GM10266 (cell line): ENCODE data around the gene PPIL6.

Experiments used
- DNase-seq: peaks from one replicate; pipeline ENCODE4 v3.0.0; 2012; ENCODE audit errors: extremely low spot score
- CTCF ChIP-seq: IDR thresholded peaks from 2 replicates; pipeline ENCODE4 v1.5.1; 2012; ENCODE audit warnings: mild to moderate bottlenecking, low read depth; ENCODE audit not compliant: control insufficient read depth, insufficient read depth; ENCODE audit errors: missing control alignments

The PPIL6 gene

DNA sequence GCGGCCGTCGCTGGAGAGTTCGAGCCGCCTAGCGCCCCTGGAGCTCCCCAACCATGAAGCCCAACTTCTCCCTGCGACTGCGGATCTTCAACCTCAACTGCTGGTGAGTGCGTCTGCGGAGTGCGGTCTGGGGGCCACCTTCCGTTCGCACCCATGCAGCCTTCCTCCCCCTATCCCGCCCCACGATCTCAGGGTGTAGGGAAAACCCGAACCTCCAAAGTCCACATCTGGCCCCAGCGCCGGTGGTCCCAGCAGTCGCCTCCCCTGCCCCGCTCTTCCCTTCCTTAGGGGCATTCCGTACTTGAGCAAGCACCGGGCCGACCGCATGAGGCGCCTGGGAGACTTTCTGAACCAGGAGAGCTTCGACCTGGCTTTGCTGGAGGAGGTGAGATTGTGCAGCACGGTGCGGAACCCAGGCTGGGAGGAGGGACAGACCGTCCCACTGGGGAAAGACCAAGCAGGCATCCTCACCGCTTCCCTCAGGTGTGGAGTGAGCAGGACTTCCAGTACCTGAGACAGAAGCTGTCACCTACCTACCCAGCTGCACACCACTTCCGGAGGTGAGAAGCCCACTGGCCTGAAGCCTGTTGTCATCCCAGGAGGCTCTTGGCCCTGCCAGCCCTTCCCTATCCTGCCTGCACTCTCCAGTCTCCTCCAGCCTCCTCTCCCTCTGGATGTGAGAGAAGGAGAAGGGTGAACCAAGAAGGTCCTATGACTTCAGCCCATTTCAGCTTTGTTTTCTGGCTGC, 815 bp upstream of the PPIL6 start:
- DNase-seq = peak; percentile 47
- TF ChIP-seq CTCF = peak; percentile 13

DNA sequence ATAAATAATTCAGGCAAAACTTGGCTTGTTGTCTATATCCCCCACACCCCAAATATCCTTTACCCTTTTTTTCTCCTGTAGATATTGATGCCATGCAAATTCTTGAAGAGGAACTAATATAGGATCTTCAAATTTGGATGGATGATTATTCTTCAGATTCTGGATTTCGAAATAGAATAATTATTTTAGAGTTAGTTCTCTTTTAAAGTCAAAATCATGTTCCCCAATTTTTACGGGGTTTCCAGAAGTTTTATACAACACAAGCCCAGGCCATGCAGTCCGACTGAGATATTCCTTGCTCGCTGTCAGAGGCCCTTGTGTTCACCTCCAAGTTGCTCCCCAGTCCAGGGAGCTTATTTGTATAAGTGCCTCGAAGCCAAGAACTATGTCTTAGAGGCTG, 4.4 kb downstream of the PPIL6 start:
- no peak for TF ChIP-seq CTCF
- no peak for DNase-seq

DNA sequence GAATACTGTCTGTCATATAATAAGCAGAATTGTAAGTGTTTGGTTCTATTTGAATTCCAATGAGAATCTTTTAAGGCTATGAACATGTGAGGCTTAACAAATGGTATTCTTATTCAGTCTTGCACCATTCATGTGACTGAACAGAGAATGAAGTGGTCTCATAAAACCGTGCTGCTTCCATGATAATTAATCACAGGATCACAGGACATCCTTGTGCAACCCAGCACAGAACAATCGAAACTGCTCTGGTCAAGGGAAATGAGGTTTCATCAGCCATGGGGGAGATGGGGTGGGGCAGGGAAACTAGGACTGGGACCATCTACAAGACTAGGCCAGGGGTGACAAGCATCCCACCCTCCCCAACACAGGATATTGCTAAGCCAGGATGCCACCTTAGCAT, 6.0 kb downstream of the PPIL6 start:
- DNase-seq = no peak

GRCh38 chr6:109429496-109429895, 10.9 kb downstream of the PPIL6 start:
- no peak for TF ChIP-seq CTCF
- no peak for DNase-seq

More for the DNA sequence above, 6.0 kb downstream of the PPIL6 start:
- TF ChIP-seq CTCF = no peak

- no peak for DNase-seq
- no peak for TF ChIP-seq CTCF
Observed at GRCh38 chr6:109428889-109429477, 11.4 kb downstream of the PPIL6 start.

DNA sequence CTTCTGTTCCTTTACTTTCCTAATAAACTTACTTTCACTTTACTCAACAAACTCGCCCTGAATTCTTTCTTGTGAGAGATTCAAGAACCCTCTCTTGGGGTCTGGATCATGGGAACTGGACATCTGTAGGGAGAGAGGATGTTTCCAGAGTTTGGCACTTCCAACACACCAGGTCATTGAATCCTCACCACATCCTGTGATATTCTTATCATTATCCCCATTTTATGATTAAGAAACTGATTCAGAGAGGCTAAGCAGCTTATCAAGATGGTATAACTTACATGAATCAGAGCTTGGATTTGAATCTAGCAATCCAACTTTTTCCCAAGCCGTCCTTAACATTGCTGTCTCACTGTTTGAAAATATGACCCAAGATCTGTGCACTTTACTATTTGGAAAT, 15.5 kb downstream of the PPIL6 start:
- no peak for TF ChIP-seq CTCF

GRCh38 chr6:109421184-109421583, 19.2 kb downstream of the PPIL6 start:
- no peak for TF ChIP-seq CTCF
- DNase-seq = no peak

More for the DNA sequence above, 15.5 kb downstream of the PPIL6 start:
- DNase-seq = no peak
